EH (cell line): ENCODE results near the gene NSMF.
A peak's percentile ranks its signal among the peaks of the same experiment; 100 is the strongest.

Experiments used
- DNase-seq: peaks from one replicate; pipeline ENCODE4 v3.0.0-alpha.2; 2015; ENCODE audit warnings: low read depth

Gene NSMF

DNA sequence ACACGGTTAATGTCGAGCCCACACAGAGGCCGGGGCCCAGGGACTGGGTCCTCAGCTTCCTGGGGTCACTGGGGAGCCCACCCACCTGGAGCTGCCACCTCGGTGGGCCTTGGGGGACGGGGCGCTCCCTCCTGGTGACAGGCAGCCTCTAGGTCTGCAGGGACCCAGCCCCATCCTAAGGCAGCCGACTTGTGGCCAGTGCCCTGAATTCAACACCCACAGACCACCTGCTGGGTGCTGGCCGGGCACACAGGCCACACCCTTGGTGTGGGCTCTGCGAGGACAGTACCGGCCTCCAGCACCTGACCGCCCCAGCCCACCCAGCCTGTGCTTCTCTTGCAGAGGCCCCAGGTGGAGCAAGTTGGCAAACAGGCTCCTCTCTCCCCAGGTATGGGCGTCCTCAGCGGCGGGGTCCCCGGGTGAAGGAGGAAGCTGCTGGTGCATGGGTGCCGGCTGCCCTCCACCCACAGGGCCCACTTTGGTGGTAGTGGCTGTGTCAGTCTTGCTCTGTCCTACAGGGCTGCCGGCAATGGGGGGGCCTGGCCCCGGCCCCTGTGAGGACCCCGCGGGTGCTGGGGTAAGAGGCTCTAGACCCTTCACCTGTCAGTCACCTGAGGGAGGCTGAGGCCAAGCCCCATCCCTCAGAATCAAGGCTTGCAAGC lies 26.3 kb downstream of the NSMF start:
- no peak for DNase-seq

- no peak for DNase-seq
These were observed 27.7 kb downstream of the NSMF start for GRCh38 chr9:137431416-137431931.

DNA sequence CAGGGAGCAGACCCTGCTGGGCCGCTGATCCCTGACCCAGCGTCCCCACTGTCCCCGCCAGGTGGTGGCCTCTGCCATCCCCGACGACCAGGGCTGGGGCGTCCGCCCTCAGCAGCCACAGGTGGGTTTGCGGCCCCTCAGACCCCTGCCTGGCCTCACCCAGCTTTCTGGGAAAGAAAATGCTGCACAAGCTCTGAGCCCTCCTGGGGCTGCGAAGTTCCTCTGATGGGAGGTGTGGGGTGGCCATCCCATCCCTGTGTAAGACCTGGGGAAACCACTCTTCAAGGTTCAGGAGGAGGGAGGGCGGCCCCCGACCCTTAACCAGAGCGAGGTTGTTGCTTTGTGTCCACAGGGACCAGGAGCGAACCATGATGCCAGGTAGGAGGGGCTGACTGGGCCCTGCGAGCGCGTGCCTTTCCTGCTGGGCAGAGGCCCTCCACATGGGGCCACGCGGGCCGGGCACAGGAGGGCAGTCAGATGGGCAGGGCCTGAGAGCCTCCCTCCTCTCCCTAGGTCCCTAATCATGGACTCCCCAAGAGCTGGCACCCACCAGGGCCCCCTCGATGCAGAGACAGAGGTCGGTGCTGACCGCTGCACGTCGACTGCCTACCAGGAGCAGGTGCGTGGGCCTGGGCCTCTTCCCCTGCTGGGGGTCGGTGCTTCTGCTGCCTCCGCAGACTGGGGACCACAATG lies 28.3 kb downstream of the NSMF start:
- no peak for DNase-seq

- no peak for DNase-seq
These were observed 29.0 kb downstream of the NSMF start for GRCh38 chr9:137429974-137430722.

DNA sequence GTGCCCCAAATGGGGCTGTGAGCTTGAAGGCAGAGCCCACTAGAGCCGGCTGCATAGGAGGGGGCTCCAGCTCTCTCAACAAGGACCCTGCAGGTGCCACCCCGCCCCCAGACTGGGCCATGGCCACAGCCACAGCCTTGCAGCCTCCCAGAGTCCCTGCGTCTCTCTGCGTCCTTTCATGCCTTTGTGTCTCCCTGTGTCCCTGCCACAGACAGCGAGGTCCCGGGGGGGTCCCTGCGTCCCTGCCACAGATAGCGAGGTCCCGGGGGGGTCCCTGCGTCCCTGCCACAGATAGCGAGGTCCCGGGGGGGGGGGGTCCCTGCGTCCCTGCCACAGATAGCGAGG lies 29.6 kb downstream of the NSMF start:
- no peak for DNase-seq

GRCh38 chr9:137428841-137429545 lies 30.1 kb downstream of the NSMF start:
- DNase-seq, result no peak

DNA sequence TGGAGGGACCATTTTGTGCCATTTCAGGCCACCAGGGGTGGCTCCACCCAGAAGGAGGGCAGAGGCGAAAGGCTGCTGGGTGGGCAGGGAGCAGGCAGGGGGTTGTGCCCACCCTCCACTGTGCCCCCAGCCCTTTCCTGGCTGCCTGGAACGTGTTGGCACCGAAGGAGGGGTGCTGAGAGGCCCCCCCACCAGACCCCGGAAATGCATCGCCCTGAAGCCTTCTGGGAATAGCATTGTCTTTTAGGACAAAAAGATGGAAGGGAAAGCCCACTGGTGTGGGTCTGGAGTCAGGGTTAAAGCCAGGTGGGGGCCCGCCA lies 30.9 kb downstream of the NSMF start:
- no peak for DNase-seq

DNA sequence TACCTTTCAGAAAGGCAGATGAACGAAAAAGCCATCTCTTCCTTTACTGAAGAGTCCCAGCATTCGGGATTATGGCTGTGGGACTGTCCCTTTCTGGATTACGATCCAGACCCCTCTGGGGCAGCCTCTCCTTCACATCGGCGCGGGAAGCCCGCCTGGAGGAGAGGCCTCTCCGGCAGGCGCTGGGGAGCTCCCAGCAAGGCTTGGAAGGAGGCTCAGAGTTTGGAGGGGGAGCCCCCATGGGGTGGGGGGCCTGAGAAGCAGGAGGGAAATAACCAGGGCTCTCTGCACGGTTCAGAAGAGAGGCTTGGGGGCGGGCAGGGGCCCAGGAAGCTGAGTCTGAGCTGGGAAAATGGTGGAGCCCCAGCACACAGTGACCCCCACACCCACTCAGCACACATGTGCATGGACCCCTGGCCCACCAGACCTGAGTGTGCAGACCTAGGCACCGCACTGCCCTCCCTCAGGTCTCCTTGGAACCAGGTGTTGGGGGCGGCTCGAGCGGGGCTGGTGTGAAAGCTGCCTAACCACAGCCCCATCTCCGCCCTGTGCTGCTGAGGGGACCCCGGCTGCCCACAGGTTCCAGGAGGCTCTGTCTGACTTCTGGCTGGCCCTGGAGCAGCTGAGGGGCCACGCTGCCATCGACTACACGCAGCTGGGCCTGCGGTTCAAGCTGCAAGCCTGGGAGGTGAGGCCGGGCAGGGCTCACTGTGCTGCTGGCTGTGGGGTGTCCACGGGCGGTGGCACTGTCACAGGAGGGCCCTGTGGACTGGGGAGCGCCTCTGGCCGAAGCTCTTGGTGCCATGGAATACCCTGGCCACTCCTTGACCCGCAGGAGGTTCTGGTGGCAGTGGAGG lies 31.5 kb downstream of the NSMF start:
- no peak for DNase-seq

DNA sequence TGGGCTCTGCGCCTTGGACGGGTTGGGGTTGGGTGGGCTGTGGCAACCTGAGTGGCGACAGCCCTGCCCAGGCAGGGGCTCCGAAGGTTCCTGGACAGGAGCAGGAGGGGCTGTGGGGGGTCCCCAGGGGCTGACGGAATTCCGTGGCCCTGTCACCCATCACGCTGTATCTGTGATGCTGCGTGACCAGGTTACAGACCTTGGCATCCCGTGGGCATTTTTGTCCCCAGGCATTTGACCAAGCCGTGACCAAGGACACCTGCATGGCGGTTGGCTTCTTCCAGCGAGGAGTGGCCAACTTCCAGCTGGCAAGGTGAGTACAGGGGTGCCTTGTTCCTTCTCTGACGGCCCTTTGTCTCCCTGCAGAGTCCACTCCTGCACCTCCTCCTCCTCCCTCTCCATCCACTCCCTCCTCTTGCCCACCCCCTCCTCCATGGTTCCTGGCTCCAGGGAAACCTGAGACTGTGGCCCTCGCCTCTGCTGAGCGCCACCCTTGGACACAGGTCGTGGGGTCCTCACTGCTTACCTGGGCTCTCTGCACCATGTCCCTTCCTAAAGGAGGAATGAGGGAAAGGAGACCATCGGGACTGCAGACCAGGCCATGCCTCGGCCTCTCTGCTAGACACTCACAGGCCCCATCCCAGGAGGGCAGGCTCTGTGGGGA lies 33.0 kb downstream of the NSMF start:
- no peak for DNase-seq

GRCh38 chr9:137423514-137424291 lies 35.4 kb downstream of the NSMF start:
- DNase-seq, result peak; percentile 49

DNA sequence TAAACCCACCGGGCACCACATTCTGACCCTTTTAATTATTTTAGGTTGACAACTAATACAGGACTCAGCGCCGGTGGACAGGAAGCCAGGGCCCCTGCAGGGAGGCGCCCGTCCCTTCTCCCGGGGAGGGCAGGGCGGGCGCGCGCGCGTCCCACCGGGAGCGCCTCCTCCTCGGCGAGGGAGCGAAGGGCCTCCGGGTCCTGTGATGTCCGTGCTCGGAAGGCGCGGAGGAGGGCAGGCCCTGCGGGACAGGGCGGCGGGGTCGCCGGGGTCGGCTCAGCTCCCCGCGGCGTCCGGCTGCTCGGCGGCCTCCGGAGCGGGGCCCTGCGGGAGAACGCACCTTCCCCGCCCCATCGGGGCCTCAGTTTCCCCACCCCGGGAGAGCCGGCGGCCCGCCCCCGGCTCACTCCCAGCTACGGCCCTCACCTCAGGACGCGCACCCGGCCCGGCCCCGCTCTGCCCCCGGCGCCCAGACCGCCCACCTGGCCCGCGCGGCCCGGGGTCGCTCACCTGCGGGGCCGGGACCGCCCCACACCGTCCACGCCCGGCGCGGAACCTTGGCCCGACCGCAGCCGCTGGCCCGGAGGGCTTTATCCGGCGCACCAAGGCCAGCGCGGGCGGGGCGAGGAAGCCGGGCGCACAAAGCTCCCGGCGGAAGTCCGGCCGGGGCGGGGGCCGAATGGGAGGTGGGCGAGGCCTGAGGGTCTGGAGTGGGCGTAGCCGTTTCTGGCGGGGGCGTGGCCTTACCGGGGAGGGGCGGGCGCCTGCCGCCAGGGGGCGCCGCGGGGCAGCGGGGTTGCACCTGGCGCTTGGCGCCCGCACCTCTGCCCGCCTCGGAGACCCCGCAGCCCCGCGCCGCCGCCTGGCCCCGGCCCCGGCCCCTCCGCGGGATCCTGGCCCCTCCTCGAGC lies 36.3 kb downstream of the NSMF start, which contains the start of the genes EXD3 and NOXA1:
EXD3 (minus strand) TSS at position 559 of the 910 bp plus-strand sequence. CDS start 27,805 bp downstream, outside the sequence.
NOXA1 (plus strand) TSS at position 790 of the 910 bp plus-strand sequence. CDS start 137 bp downstream, outside the sequence.
- peak; percentile 89 for DNase-seq

- DNase-seq, result no peak
These were observed 37.1 kb downstream of the NSMF start for GRCh38 chr9:137421838-137422603.

GRCh38 chr9:137417161-137418021 lies 41.7 kb downstream of the NSMF start:
- peak; percentile 20 for DNase-seq

DNA sequence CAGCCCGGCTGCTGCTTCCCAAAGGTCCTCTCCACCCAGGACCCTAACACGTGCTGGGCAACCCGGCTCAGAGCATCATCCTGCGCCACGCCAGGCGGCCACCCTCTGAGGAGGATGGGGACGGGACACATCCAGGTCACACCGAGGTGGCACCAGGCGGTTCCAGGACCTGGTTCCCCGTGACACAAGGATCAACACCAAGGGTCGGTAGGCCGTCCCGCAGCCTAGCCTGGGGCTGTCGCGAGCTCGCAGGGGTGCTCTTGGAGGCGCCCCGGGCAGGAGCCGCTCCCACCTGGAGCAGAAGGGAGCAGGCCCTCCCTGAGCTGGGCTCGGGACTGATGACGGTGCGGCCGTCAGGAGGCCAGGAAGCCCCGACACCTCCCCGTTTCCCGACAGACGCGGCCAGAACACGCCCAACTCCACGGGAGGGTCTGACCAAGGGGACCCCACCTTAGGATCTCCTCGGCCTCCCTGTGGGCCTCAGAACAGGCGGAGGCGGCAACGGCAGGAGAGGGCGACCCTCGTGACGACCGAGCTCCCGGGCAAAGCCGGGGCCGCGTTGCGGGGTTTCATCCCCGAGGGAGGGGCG lies 42.5 kb downstream of the NSMF start:
- DNase-seq, result no peak

DNA sequence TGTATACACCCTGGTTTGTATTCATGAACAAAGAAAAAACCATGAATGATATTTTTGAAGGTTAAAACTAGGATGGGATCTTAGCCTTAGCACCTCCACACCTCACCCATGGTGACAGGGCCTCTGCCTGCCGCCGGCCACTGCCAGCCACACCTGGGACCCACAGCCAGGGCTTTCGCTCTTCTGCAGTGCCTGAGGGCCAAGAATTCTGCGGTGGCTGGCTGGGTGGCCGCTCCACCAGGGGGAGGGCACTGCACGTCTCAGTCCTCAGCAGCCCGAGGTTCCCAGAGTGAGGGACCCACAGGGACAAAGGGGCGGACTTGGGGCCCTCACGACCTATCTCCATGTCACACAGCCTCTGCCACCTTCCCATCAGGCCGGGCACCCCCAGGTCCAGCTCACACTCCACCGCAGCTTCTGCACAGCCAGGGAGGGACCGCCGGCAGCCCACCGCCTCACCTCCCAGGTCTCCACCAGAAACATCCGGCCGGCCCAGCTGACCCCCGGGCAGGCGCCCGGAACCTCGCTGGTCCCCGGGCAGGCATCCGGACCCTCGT lies 43.0 kb downstream of the NSMF start:
- no peak for DNase-seq

GRCh38 chr9:137415451-137415850 lies 43.7 kb downstream of the NSMF start:
- DNase-seq, result no peak
